KOPT-K1 (cell line): ENCODE data around the gene SYP.

Experiments used
- H3K27ac ChIP-seq: fragments of 200-600 bp; sonication (generic); 2 replicates; pipeline ENCODE4 v1.5.1; 2016; ENCODE audit warnings: antibody characterized with exemption, mild to moderate bottlenecking, low read depth, low read length; ENCODE audit not compliant: poor library complexity, severe bottlenecking
- H3K36me3 ChIP-seq: fragments of 200-600 bp; sonication (generic); 2 replicates; pipeline ENCODE4 v1.5.1; 2017; ENCODE audit warnings: antibody characterized with exemption, mild to moderate bottlenecking, low read length, moderate library complexity; ENCODE audit not compliant: insufficient read depth
- H3K9me3 ChIP-seq: fragments of 200-600 bp; sonication (generic); 2 replicates; pipeline ENCODE4 v1.5.1; 2017; ENCODE audit warnings: antibody characterized with exemption, low read length, mild to moderate bottlenecking; ENCODE audit not compliant: insufficient read depth, poor library complexity, severe bottlenecking

Gene SYP

DNA sequence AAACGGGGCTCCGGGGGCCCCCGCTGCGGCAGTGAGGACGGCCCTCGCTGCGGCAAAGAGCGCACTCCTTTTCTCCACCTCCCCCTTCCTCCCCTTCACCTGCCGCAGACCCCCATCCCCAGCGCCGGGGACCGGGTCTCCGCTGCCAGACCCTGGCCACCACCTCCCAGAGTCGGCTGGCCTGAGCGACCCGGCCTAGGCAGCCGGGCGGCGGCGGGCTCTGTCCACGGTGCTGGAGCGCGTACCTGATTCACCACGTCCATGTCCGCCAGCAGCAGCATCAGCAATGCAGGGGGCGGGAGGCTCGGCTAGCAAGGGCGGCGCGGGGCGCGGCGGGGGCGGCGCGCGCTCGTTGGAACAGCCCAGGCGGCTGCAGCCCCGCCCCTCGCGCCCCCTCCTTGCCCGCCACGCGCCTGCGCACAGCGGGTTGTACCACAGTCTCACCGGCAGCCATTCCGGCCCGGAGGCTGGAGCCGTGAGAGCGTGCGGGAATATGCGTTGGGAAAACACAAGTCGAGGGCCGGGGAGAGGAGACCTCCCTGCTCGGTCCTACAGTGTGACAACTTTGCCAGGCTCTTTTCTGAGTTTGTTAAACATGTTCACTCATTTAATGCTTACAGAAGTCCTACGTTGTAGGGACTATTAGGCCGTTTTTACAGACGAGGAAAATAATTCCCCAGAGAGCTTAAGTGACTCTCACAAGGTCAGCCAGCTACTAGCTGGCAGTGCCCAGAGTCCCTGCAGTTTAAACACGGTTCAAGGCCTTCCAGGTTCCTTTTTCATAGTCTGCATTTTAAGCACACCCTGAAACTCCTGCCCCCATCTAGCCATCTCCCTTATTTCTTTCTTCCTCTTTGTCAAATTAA, at the start of gene SYP:
SYP (minus strand) TSS at position 288 of the 866 bp plus-strand sequence; CDS start at position 281, 7 bp downstream.
- Histone ChIP-seq H3K9me3 (no peaks in the 10 kb centered on the region), H3K27ac (peak within 1 kb of the TSS; percentile 46), H3K36me3 (no peaks in the 10 kb centered on the region)

DNA sequence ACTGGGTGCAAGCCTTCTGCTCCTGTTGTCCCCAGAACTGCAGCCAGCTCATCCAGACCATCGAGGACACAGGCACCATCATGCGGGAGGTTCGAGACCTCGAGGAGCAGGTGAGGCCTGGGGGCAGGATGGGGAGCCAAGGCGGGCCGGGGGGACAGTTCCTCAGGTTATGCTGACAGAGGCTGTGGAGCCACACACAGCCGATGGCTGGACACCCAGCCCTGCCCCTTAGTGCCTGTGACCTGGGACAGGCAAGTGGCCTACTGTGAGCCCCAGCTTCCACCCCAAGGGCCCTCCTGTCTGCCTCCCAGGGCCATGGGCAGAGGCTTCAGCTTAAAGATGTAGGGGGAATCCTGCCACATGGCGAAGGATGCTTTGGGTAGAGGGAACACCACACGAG, 49.6 kb upstream of the SYP start:
- no peaks in the 10 kb centered on the region for H3K9me3 ChIP-seq
- no peak overlapping the region for H3K27ac ChIP-seq
- peaks cover 28% of the 10 kb centered on the region; the same call in 1 of the 2 replicates for H3K36me3 ChIP-seq

DNA sequence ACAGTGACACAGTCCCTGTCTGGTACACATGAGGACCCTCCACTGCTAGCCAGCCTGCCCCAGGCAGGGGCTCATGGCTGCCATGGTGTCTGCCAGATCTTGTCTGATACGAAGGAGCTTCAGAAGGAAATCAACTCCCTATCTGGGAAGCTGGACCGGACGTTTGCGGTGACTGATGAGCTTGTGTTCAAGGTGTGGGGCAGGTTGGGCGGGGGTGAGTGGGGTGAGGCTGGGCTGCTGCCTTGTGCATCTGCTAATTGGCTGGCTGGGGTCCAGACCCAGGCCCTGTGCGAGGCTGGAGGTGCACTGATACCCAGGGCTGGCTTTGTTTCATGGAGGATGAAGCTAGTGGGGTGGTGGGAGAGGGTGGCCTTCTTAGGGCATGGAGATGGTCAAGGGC, 49.1 kb upstream of the SYP start:
- peaks cover 28% of the 10 kb centered on the region; the same call in 1 of the 2 replicates for H3K36me3 ChIP-seq
- H3K27ac ChIP-seq: no peak overlapping the region

DNA sequence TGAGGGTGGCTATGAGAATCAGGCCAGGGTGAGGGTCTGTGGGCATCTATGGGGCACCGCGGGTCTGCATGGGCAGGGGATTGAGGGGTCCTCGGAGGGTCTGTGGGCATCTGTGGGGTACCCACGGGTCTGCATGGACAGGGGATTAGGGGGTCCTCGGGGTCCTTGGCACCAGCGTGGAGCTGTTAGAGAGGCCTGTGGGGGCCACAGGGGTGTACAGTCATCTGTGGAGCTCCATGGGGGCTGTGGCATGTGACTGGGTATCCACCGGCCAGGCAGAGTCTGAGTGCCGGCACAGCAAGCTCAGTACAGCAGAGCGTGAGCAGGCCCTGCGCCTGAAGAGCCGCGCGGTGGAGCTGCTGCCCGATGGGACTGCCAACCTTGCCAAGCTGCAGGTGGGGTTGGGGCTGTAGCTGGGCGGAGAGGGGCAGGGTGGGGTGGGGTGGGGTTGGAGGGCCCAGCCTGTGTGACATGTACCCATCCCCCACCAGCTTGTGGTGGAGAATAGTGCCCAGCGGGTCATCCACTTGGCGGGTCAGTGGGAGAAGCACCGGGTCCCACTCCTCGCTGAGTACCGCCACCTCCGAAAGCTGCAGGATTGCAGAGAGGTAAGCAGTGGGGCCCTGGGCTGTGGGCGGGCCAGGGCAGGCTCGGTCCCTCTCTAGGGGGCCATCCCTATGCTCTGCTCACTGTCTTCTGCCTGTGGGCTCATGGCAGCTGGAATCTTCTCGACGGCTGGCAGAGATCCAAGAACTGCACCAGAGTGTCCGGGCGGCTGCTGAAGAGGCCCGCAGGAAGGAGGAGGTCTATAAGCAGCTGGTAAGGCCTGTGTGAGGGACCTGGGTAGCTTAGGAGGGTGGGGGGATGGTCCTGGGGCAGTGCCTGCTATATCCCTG, 48.2 kb upstream of the SYP start:
- Histone ChIP-seq H3K36me3 (peaks cover 32% of the 10 kb centered on the region; the same call in 1 of the 2 replicates), H3K27ac (no peak overlapping the region), H3K9me3 (no peaks in the 10 kb centered on the region)

More for the DNA sequence above, 49.1 kb upstream of the SYP start:
- H3K9me3 ChIP-seq: no peaks in the 10 kb centered on the region

DNA sequence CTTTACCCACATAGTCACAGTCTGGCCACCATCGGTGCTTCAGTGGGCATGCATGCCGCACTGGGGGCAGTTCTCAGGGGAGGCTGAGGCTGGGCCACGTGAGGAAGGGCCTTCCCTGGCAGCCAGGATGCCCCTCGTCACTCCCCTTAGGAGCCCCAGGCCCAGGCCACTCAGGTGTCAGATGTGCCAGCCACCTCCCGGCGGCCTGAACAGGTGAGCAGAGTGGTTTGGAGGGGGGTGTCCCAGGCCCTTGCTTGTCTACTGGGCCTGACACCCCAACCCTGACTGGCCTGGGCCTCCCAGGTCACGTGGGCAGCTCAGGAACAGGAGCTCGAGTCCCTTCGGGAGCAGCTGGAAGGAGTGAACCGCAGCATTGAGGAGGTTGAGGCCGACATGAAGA, 47.4 kb upstream of the SYP start:
- no peak overlapping the region for H3K27ac ChIP-seq
- no peaks in the 10 kb centered on the region for H3K9me3 ChIP-seq
- peaks cover 38% of the 10 kb centered on the region; the same call in 1 of the 2 replicates for H3K36me3 ChIP-seq

DNA sequence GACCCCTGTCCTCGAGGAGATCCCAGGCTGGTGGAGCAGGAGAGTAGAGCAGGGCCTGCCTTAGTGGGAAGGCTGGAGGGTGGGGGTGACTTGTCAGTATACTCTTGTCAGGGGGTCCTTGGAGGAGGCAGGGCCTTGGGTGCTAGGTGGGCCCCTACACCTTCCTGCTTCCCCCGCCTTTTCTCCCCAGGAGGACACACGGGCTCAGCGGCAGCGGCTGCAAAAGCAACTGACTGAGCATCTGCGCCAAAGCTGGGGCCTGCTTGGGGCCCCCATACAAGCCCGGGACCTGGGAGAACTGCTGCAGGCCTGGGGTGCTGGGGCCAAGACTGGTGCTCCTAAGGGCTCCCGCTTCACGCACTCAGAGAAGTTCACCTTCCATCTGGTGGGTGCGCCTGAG, 46.5 kb upstream of the SYP start:
- Histone ChIP-seq H3K36me3 (peaks cover 38% of the 10 kb centered on the region; the same call in 1 of the 2 replicates), H3K9me3 (no peaks in the 10 kb centered on the region), H3K27ac (no peak overlapping the region)

DNA sequence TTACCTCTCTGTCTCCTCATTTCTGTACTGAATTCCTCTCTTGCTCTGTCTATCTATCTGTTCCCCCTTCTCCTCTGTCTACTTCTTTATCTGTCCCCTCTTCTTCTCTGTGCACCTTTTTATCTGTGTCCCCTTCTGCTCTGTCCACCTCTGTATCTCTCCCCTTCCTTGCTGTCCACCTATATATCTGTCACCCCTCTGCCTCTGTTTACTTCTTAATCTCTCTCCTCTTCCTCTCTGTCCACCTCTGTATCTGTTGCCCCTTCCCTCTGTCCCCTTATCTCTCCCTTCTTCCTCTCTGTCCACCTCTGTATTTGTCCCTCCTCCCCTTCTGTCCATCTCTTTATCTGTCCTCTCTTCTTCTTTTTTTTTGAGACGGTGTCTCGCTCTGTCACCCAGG, 44.2 kb upstream of the SYP start:
- H3K36me3 ChIP-seq: peaks cover 38% of the 10 kb centered on the region; the same call in 1 of the 2 replicates
- H3K27ac ChIP-seq: no peak overlapping the region
- H3K9me3 ChIP-seq: no peaks in the 10 kb centered on the region

DNA sequence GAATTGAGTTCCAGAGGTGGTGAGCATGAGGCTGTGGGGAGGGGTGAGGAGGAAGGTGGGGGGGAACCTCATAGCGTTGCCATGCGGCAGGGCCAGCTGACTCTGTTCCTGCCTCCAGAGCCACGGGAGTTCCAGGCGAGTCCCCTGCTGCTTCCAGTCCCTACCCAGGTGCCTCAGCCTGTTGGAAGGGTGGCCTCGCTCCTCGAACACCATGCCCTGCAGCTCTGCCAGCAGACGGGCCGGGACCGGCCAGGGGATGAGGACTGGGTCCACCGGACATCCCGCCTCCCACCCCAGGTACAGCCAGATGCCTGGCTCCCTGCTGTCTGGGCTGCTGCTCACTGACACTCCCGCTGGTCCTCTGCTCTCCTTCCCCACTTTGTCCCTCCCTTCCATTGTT, 43.2 kb upstream of the SYP start:
- Histone ChIP-seq H3K36me3 (peaks cover 33% of the 10 kb centered on the region; the same call in 1 of the 2 replicates), H3K9me3 (no peaks in the 10 kb centered on the region), H3K27ac (no peak overlapping the region)

DNA sequence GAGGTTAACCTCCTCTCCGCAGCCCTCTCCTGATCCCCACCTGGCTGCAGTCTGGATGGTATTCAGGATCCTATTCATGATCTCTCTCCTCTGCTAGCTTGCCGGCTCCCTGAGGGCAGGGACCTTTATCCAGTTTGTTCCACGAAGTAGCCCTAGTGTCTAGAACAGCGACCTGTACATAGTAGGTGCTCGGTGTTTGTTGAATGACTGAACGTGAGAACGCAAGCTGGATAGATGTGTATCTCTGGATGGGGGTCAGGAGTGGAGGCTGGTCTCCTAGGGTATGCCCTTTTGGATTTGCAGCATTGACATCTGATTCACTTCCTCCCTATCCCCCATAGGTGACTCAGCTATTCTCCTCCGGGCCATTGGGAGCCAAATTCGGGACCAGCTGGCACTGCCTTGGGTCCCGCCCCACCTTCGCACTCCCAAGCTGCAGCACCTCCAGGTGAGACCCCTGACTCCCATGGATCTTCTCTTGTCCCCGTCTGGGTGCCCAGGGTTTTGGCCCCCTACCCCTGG, 42.6 kb upstream of the SYP start:
- peaks cover 30% of the 10 kb centered on the region; the same call in 1 of the 2 replicates for H3K36me3 ChIP-seq
- no peak overlapping the region for H3K27ac ChIP-seq
- no peaks in the 10 kb centered on the region for H3K9me3 ChIP-seq

DNA sequence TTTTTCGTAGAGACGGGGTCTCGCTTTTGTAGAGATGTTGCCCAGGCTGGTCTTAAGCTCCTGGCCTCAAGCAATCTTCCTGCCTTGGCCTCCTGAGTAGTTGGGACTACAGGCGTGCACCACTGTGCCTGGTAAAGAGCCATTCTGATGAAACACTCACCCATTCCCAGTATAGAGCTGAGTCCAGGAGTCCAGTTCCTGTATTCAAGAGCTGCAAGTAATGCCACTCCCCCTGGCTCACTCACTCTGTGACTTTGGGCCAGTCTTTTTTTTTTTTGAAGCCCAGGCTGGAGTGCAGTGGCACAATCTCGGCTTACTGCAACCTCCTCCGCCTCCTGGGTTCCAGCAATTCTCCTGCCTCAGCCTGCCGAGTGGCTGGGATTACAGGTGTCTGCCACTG, 38.7 kb upstream of the SYP start:
- H3K9me3 ChIP-seq: no peaks in the 10 kb centered on the region
- H3K36me3 ChIP-seq: peaks cover 11% of the 10 kb centered on the region; the same call in 1 of the 2 replicates
- H3K27ac ChIP-seq: no peak overlapping the region

DNA sequence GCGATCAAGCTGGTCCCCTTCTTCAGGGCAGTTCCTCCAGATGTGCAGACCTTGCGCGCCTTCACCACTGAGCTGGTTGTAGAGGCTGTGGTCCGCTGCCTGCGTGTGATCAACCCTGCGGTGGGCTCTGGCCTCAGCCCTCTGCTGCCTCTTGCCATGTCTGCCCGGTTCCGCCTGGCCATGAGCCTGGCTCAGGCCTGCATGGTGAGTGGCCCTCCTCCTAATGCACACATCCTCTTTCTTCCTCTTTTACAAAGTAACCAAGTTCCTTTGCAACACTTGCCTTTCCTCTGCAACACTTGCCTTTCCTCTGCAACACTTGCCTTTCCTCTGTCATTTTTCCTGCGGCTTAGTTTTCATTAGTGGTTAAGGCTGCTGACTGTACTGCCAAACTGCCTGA, 37.1 kb upstream of the SYP start:
- Histone ChIP-seq H3K27ac (no peak overlapping the region), H3K36me3 (no peaks in the 10 kb centered on the region), H3K9me3 (no peaks in the 10 kb centered on the region)

DNA sequence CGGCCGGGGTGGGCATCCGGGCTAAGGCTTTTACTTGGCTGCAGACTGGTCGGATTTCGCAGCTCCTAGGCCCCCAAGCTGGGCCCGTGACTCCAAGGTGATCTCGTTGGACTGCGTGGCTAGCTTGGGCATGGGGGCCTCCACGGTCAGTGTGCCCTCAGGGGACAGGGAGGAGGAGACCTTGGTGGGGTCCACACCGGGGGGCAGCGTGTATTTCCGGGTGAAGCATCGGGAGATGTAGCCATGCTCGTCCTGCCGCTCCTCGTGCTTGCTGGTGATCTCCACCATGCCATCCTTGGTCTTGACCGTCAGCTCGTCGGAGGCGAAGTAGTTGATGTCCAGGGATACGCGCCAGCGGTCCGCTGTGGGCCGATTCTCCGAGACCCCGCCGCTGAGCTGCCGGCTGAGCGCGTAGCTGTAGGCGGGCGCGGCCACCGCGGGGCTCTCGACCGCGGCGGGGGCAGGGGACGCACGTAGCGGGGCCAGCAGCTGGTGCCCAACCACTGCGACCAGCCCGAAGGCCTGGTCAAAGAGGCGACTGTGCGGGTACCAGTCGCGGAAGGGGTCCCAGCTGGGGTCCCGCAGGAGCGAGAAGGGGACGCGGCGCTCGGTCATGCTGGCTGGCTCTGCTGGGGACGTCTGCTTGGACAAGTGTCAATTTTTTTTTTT, 34.0 kb upstream of the SYP start:
- Histone ChIP-seq H3K9me3 (no peaks in the 10 kb centered on the region), H3K27ac (no peak overlapping the region), H3K36me3 (no peaks in the 10 kb centered on the region)

DNA sequence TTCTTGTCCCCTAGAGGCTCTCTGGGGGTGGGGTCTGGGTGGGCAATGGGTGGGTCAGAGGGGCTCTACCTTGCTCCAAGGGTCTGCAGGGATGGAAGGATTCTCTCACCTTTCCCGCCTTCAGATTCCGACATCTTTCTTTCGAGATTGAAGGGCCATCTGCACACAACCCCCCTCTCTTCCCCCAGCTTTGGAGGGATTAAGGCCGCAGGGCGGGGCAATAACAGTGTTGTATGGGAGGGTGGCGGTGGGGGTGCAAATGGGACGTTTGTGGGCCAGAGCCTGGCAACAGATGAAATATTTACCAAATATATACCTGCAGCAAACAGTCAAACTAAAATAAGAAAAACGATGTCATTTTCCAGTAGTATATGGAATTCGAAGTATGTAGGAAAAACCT, 33.2 kb upstream of the SYP start, which contains the start of gene CACNA1F:
CACNA1F (minus strand) TSS at position 165 of the 400 bp plus-strand sequence; CDS start at position 134, 31 bp downstream.
- Histone ChIP-seq H3K27ac (no peak within 1 kb of the TSS), H3K9me3 (no peaks in the 10 kb centered on the region), H3K36me3 (no peaks in the 10 kb centered on the region)

DNA sequence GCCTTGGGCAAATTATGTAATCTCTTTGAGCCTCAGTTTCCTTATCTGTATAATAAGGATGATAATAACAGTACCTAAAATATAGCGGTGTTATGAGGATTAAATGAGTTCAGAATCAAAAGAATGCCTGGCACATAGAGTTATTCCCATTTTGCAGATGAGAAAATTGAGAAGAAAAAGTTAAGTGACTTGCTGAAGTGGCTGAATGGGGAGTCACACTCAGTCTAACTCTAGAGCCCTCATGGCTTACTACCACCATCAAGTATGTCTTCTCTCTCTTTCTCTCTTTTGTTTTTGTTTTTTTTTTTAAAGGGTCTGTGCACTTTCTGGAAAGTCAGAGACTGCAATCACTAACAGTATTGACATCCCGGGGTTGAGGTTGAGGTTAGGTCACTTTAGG, 32.5 kb upstream of the SYP start:
- no peaks in the 10 kb centered on the region for H3K9me3 ChIP-seq
- no peaks in the 10 kb centered on the region for H3K36me3 ChIP-seq
- H3K27ac ChIP-seq: no peak overlapping the region
